Liver (tissue), 9 donors: Measurements from ENCODE around the gene NOX4. TPM values are rescaled to one million over a fixed set of nuclear protein-coding genes. Genes with fewer than 3 reads are reported as not detected.
"Not testable (repeated sequence)": the region's sequence is repeated elsewhere in the genome, so short reads cannot be mapped to it uniquely, and the experiment has no call there.

Source experiments
- DNase-seq: peaks from one replicate; pipeline ENCODE4 v3.0.0-alpha.2; 2017; ENCODE audit warnings: low spot score
- H3K27ac ChIP-seq, 2 donors: one replicate each; pipeline ENCODE4 v1.7.0; 2013; ENCODE audit warnings: inconsistent platforms in 2 of 2, low read length in 2 of 2, control low read depth in 1 of 2, low read depth in 1 of 2, mild to moderate bottlenecking in 1 of 2
- H3K27me3 ChIP-seq, 4 donors: one replicate each; pipeline versions ENCODE4 v1.6.1 to v1.7.0; 2013; ENCODE audit warnings: low read length in 3 of 4, inconsistent platforms in 1 of 4, mild to moderate bottlenecking in 1 of 4, moderate library complexity in 1 of 4; ENCODE audit not compliant: control insufficient read depth in 4 of 4, insufficient read depth in 4 of 4
- H3K36me3 ChIP-seq, 4 donors: one replicate each; pipeline versions ENCODE4 v1.6.1 to v1.7.0; 2013; ENCODE audit warnings: low read length in 3 of 4, mild to moderate bottlenecking in 3 of 4, low read depth in 1 of 4, moderate library complexity in 1 of 4; ENCODE audit not compliant: control insufficient read depth in 4 of 4, insufficient read depth in 3 of 4
- H3K4me1 ChIP-seq, 4 donors: one replicate each; pipeline versions ENCODE4 v1.6.1 to v1.7.0; 2013; ENCODE audit warnings: low read length in 3 of 4, mild to moderate bottlenecking in 3 of 4, moderate library complexity in 1 of 4; ENCODE audit not compliant: control insufficient read depth in 4 of 4, insufficient read depth in 4 of 4
- H3K4me3 ChIP-seq, 3 donors: one replicate each; pipeline versions ENCODE4 v1.6.1 to v1.7.0; 2013; ENCODE audit warnings: low read length in 3 of 3, control low read depth in 1 of 3, low read depth in 1 of 3, mild to moderate bottlenecking in 1 of 3
- H3K9ac ChIP-seq, 2 donors: one replicate each; pipeline ENCODE4 v1.7.0; 2013; ENCODE audit warnings: low read length in 2 of 2, mild to moderate bottlenecking in 2 of 2, moderate library complexity in 2 of 2, control low read depth in 1 of 2, low read depth in 1 of 2
- H3K9me3 ChIP-seq, 4 donors: one replicate each; pipeline versions ENCODE4 v1.6.1 to v1.7.0; 2013; ENCODE audit warnings: low read length in 3 of 4; ENCODE audit not compliant: control insufficient read depth in 4 of 4
- ATF3 ChIP-seq: IDR thresholded peaks from 2 replicates; pipeline ENCODE4 v1.6.1; 2016; ENCODE audit warnings: antibody characterized with exemption
- EGR1 ChIP-seq, 2 donors: IDR thresholded peaks; 2 replicates each; pipeline ENCODE4 v1.6.1; 2016 to 2018; ENCODE audit warnings: antibody characterized with exemption in 2 of 2, low read depth in 2 of 2
- HNF4A ChIP-seq, 2 donors: conservative IDR thresholded peaks; 2 replicates each; pipeline ENCODE4 v1.6.1; 2016; ENCODE audit warnings: antibody characterized with exemption in 2 of 2, mild to moderate bottlenecking in 2 of 2
- HNF4G ChIP-seq: IDR thresholded peaks from 2 replicates; pipeline ENCODE4 v1.6.1; 2016; ENCODE audit warnings: antibody characterized with exemption
- JUND ChIP-seq, 2 donors: IDR thresholded peaks; 2 replicates each; pipeline ENCODE4 v1.6.1; 2016; ENCODE audit warnings: antibody characterized with exemption in 2 of 2
- NR2F2 ChIP-seq: IDR thresholded peaks from 2 replicates; pipeline ENCODE4 v1.6.1; 2016; ENCODE audit warnings: antibody characterized with exemption
- REST ChIP-seq: IDR thresholded peaks from 2 replicates; pipeline ENCODE4 v1.6.1; 2016; ENCODE audit warnings: antibody characterized with exemption, mild to moderate bottlenecking
- RXRA ChIP-seq, 2 donors: IDR thresholded peaks; 2 replicates each; pipeline ENCODE4 v1.6.1; 2017 to 2018; ENCODE audit warnings: antibody characterized with exemption in 2 of 2, mild to moderate bottlenecking in 1 of 2
- SP1 ChIP-seq: IDR thresholded peaks from 2 replicates; pipeline ENCODE4 v1.6.1; 2018; ENCODE audit warnings: antibody characterized with exemption, mild to moderate bottlenecking
- YY1 ChIP-seq: IDR thresholded peaks from 2 replicates; pipeline ENCODE4 v1.6.1; 2016; ENCODE audit warnings: antibody characterized with exemption, mild to moderate bottlenecking
- ZBTB33 ChIP-seq: IDR thresholded peaks from 2 replicates; pipeline ENCODE4 v1.6.1; 2016; ENCODE audit warnings: antibody characterized with exemption
- WGBS: extraction: QIAGEN DNeasy Blood & Tissue Kit; methylation state at CpG from one replicate; pipeline ENCODE4 v1.1.7; 2013; 5-methylcytosine and 5-hydroxymethylcytosine counted together
- polyA plus RNA-seq, 2 donors: library from polyadenylated mRNA; stranded (reverse) in 1 of 2; unstranded in 1 of 2; fragments of 200-250 nt in 1 of 2; fragments of >200 nt in 1 of 2; fragmentation: Nextera tagmentation in 1 of 2; extraction: Ambion mirVana in 1 of 2; gene quantifications; one replicate each; pipeline versions ENCODE4 v1.2.1 to v1.2.3, GENCODE V29; 2013 to 2015
- total RNA-seq, 2 donors: library from RNA; depleted of rRNA; stranded (reverse); fragments of >200 nt; gene quantifications; one replicate each; pipeline ENCODE4 v1.2.3, GENCODE V29; 2014
- donor health status: healthy.
- donor health status: healthy.
- donor health status: healthy.
- donor health status: healthy.
- donor health status: healthy.

NOX4 gene
- total and polyA plus RNA-seq, 4 donors: 0.07 to 0.29 (median 0.19) TPM; not detected in 1

GRCh38 chr11:89342880-89343572 lies 148.1 kb downstream of the NOX4 start:
- not testable (repeated sequence) for H3K9me3 ChIP-seq, H3K4me1 ChIP-seq, DNase-seq, H3K9ac ChIP-seq, H3K4me3 ChIP-seq, H3K27me3 ChIP-seq, H3K36me3 ChIP-seq
- 32% methylated on average over 3 of the region's 3 CpGs for WGBS
- peak overlapping the region; percentile 61 to 63 for H3K27ac ChIP-seq
- TF ChIP-seq HNF4A (conservative IDR thresholded peaks at IDR 0.05): peak; percentile 35 to 48
- peak; percentile 11 to 15 for TF ChIP-seq JUND (IDR thresholded peaks at IDR 0.05)
- peak; percentile 13 for TF ChIP-seq YY1
- peak in 1 of 2 donors; percentile 25 for TF ChIP-seq EGR1 (IDR thresholded peaks at IDR 0.05; ENCODE audit: low read depth in 2 of 2)
- TF ChIP-seq SP1: peak; percentile 18

- H3K4me1 ChIP-seq, H3K9me3 ChIP-seq, H3K27me3 ChIP-seq, H3K9ac ChIP-seq, H3K4me3 ChIP-seq, H3K36me3 ChIP-seq, DNase-seq: not testable (repeated sequence)
- TF ChIP-seq REST (peak; percentile 35), RXRA (IDR thresholded peaks at IDR 0.05) (peak; percentile 40 to 60), HNF4G (peak; percentile 60), ZBTB33 (peak; percentile 33), HNF4A (conservative IDR thresholded peaks at IDR 0.05) (peak; percentile 81 to 84), NR2F2 (peak; percentile 67), JUND (IDR thresholded peaks at IDR 0.05) (peak; percentile 82 to 88), YY1 (peak; percentile 54), SP1 (peak; percentile 64), ATF3 (peak; percentile 52)
- H3K27ac ChIP-seq: peak overlapping the region; percentile 40 to 57
Observed at GRCh38 chr11:89340450-89340849, 150.7 kb downstream of the NOX4 start.

GRCh38 chr11:89338073-89338472 lies 153.1 kb downstream of the NOX4 start:
- WGBS: 61% methylated on average over 2 of the region's 2 CpGs
- H3K4me1 ChIP-seq, H3K36me3 ChIP-seq, H3K9ac ChIP-seq, H3K4me3 ChIP-seq, H3K27me3 ChIP-seq, H3K27ac ChIP-seq, DNase-seq, H3K9me3 ChIP-seq: not testable (repeated sequence)
